A549 (cell line): ENCODE measurements around the gene AAK1.

Experiments
- CEBPB ChIP-seq, 2 experiments: fragments of >200 bp in 1 of 2; sonication (Bioruptor Twin) in 1 of 2; formaldehyde crosslinking in 1 of 2; IDR thresholded peaks; 2 replicates each; pipeline ENCODE4 v1.6.1; 2012 to 2016
- CTCF ChIP-seq: fragments of >200 bp; sonication (Bioruptor Twin); formaldehyde crosslinking; IDR thresholded peaks from 3 replicates; pipeline ENCODE4 v1.5.1; 2016
- EP300 ChIP-seq, 2 experiments: fragments of >200 bp; sonication (Bioruptor Twin); formaldehyde crosslinking; IDR thresholded peaks; 2 replicates in 1 of 2; 3 replicates in 1 of 2; pipeline ENCODE4 v1.6.1; 2016 to 2017
- JUN ChIP-seq, 2 experiments: fragments of >200 bp; sonication (Bioruptor Twin); formaldehyde crosslinking; IDR thresholded peaks; 2 replicates in 1 of 2; 3 replicates in 1 of 2; pipeline ENCODE4 v1.6.1; 2016 to 2017
- RFX5 ChIP-seq: fragments of 450-650 bp; IDR thresholded peaks from 2 replicates; pipeline ENCODE4 v1.7.1; 2014; ENCODE audit warnings: antibody characterized with exemption, mild to moderate bottlenecking, moderate library complexity
- ZFP36 ChIP-seq: fragments of 450-650 bp; IDR thresholded peaks from 2 replicates; pipeline ENCODE4 v1.6.1; 2014; ENCODE audit warnings: borderline replicate concordance; ENCODE audit not compliant: partially characterized antibody

- no peak for TF ChIP-seq CTCF
- TF ChIP-seq ZFP36, result no peak
- TF ChIP-seq EP300 (IDR thresholded peaks at IDR 0.05), result no peak
- no peak for TF ChIP-seq RFX5
- no peak for TF ChIP-seq CEBPB (IDR thresholded peaks at IDR 0.05)
- no peak for TF ChIP-seq JUN (IDR thresholded peaks at IDR 0.05)
Observed at GRCh38 chr2:69416147-69416546, 227.4 kb downstream of the AAK1 start.
